OCI-LY7 (cell line): ENCODE results near the gene LRIG1.

Experiments
- EZH2phosphoT487 ChIP-seq: fragments of 200-600 bp; sonication (generic); IDR thresholded peaks from 2 replicates; pipeline ENCODE4 v1.6.1; 2018; ENCODE audit warnings: low read depth, borderline replicate concordance, mild to moderate bottlenecking, mixed run types, antibody characterized with exemption, low read length, moderate library complexity, mixed read lengths
- TF ChIP-seq, protein P1 (sequence below): fragments of 200-600 bp; sonication (generic); conservative IDR thresholded peaks from 2 replicates; pipeline ENCODE4 v1.5.1; 2014; ENCODE audit warnings: mild to moderate bottlenecking, antibody characterized with exemption, low read length, moderate library complexity, mixed read lengths

DNA sequence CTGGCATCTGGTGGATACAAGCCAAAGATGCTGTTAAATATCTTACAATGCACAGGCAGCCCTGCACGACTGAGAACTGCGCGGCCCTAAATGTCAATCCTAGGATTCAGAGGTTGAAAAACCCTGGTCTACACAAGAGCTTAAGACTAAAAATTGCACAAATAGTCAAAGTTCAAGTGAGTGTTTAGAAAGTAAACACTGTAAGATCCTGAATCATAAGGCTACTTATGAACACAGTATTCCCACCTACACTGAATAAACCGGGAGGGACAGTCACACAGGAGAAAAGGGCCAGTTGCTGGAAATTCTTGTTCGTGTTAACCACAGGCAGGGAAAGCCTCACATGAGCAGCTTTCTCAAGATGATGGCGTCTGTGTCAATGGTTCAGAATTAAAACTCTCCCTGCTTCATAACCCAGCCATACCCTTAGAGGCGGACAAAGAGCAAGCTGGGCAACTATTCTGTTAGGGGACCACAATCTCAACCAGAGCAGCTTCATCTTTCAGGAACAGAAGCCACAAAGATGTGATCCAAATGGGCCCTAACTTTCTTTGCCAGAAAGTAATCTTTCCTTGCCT lies 37.7 kb downstream of the LRIG1 start:
- TF ChIP-seq, protein P1, sequence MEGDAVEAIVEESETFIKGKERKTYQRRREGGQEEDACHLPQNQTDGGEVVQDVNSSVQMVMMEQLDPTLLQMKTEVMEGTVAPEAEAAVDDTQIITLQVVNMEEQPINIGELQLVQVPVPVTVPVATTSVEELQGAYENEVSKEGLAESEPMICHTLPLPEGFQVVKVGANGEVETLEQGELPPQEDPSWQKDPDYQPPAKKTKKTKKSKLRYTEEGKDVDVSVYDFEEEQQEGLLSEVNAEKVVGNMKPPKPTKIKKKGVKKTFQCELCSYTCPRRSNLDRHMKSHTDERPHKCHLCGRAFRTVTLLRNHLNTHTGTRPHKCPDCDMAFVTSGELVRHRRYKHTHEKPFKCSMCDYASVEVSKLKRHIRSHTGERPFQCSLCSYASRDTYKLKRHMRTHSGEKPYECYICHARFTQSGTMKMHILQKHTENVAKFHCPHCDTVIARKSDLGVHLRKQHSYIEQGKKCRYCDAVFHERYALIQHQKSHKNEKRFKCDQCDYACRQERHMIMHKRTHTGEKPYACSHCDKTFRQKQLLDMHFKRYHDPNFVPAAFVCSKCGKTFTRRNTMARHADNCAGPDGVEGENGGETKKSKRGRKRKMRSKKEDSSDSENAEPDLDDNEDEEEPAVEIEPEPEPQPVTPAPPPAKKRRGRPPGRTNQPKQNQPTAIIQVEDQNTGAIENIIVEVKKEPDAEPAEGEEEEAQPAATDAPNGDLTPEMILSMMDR: no peak
- TF ChIP-seq EZH2phosphoT487: no peak
